HL-60/S4 treated with retinoic acid at 250 ng/mL for 4 days and 3 days (cell line): ENCODE data around the gene CCDC13.

Source experiments
- in situ Hi-C: fragments of 300-500 bp; cut with MboI; formaldehyde crosslinking; loops from 2 replicates; pipeline ENCODE4 v1.7.0; 2022; ENCODE audit warnings: low sequenced_read_pairs

The CCDC13 gene

DNA sequence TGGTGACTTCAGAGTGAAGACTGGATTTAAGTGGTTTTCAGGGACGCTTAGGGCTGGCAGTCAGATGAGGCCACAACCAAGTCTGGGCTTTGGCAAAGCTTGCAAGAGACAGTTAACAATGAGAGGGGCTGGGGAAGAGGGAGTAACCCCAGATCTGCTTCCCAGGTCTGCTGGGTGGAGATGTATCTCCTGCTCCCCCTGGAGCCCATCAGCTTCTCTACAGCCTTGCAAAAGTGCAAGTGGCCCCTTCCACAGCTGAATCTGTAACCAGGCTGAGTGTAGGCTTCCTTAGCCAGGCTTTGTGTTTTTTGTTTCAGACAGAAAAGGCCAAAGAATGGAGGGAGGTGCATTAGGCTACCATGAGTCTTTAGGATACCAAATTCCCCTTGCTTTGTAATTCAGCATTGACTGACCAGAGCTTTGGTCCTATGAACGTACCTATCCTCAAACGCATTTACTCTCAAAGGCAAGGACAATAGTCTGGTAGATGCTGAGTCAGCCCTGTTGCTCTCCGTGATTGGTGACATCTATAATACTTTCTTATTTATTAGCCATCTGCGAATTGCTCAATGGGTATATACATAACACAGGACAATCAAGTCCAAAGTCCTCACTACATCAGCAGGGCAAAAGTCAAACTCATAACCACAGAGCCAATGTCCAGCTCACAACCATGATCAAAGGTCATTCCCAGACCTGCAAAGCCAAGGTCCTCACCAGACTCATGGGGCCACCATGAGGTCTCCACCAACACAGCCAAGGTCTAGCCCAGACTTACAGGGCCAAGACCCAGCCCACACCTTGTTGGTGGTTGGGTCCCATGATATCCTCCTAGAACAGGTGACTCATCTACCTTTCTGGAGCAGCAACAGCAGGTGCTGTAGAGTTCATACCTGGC is 17.1 kb downstream of the CCDC13 start:
- in situ Hi-C loops: no loop called here

DNA sequence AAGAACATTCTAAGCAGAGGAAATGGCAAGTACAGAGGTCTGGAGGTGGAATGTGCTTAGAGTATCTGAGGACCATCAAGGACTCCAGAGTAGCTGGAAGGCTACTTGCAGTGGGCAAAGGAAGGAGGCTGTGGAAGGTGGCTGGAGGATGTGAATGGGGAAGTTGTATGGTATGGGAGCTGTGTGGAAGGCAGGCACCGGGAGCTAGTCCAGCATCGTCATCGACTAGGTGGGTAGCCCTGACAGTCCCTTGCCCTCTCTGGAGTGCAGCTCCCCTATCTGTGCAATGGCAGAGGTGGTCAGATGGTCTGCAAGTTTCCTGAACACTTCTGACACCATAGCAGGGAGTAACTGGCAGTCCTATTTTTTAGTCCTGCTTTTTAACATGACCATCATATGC is 19.3 kb downstream of the CCDC13 start:
- in situ Hi-C loops: no loop called here

DNA sequence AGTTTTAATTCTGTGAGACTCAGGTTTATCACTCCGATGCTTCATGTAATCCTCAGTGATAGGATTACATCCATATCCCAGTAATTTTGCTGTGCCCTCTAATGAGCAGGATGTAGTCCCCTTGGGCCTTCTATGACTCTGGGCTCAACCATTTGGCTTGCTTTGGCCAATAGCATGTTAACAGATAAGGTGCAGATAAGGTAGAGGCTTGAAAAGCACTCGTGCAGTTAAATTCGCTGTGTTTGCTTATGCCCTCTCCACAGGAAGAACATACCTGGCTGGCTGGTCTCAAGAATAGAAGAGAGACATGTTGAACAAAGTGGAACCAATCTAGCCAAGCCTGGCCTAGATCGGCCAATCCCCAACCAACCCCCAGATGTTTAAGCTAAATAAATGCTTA is 20.1 kb downstream of the CCDC13 start:
- in situ Hi-C loops: no loop called here

DNA sequence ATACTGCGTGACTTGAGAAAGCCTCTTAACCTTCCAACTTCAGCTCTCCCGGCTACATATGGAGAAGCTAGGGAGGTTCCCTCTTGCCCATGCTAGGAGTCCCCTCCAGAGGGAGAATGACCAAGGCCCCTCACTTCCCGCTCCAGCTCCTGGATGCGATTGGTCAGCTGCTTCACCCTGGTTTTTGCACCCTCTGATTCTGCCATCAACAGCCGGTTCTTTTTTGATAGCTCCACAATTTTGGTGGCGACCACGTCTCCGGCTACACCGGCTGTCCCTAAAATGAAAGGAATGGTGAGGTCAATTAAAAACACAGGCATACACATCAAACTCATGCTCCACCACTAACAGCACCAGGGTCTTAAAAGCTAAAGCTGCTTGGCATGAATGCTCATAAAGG is 20.6 kb downstream of the CCDC13 start:
- in situ Hi-C loops: no loop called here

DNA sequence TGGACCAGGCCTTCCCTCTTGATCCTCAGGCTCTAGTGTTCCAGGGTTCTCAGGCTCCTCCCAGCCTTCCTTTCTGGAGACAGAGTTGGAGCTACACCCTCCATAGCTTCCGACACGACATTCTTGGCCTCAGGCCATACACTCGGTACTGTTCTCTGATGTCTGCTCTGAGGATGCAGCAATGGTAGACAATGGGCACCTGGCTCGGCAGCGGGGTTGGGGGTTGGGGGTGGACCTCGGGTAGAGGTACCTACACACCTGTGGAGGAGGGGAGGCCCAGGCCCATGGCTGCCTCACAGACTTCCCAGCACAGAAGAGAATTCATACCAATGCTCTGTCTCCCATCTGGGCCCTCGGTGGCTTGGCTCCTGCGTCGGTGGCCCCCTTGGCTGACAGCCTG is 21.4 kb downstream of the CCDC13 start:
- in situ Hi-C loops: no loop called here

DNA sequence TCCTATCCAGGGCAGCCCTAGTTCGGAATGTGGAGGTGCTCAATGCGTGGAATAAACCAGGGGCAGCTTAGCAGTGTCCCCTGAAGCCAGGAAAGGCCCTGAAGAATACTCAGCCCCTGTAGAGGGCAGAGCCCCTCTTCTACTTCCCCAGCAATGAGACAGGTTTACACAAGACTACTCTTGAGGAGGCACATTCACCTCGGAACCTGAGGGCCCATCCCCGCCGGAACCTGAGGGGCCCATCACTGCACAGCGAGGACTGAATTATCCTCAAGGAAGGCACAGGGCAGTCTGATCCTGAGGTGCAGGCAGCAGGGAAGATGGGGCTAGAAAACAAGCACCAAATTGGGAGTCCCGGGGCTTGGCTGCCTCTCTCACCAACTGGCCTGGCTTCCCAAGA is 22.2 kb downstream of the CCDC13 start:
- in situ Hi-C loops: no loop called here

DNA sequence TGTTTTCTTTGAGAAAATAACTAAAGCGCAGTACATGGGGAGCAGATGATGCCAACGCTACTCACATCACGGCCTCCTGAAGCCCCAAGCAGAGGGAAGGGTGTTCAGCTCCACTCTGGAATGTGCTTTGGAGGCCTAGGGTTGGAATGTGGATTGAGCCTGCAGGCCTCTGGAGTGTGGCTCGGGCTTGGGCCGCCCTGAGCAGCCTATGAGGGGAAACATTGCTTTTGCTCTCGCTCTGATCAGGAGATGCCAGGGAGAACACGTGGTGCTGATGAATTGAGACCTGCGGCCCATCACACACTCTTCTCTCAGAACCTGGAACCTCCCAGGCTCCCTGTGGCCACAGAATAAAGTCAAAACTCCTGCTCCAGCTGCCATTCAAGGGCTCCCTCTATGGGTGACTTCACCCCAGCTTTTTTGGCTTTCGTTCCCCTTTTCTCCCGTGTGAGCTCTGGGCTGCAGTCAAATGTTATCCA is 23.3 kb downstream of the CCDC13 start:
- in situ Hi-C loops: no loop called here

DNA sequence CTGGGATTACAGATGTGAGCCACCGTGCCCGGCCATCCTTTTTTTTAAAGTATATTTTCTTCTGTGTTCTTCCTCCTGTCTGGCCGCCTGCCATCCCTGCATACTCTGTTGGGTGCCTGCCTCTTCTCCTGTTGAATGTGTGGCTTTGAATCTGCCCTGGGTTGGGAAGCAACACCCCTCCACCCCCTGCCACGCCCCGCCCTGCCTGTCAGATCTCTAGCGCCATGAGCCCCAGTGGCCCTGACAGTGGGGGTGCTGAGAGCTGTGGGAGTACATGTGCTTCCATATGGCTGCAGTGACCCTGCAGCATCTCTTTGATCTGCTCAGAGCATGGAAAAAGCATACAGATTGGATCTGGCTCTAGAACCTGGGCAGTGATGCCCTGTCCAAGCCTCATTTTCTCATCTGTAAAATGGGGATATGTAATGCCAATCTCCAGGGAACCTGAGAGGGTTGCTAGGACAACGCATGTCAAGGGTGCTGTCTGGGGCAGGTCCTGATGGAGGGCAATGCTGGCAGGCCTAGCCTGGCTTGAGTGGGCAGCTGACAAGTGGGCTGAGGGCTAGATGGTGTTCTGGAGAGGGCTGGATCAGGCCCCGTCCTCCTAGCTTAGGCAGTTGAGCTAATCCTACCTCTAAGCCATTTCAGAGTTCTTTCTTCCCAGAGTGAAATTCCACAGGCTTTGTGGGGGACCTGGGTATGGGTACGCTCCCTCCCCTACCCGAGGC is 23.9 kb downstream of the CCDC13 start:
- in situ Hi-C loops: no loop called here

DNA sequence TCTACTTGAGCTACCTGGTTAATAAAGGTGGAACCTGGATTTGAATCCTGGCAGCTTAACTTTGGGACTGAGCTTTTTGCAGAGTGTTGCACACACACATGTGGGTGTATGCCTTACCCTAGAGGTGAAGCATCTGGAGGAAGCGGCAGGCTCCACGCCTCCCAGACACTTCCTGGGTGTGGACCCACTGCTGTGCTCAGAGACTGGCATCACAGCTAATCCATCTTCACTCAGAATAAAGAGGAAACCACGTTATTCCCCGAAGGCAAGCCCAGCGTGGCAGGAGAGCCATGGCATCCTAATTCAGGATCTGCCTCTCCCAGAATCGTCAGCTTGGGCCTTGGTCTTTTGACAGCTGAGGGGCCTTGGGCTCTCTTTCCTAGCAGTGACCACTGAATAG is 25.5 kb downstream of the CCDC13 start:
- in situ Hi-C loops: no loop called here

DNA sequence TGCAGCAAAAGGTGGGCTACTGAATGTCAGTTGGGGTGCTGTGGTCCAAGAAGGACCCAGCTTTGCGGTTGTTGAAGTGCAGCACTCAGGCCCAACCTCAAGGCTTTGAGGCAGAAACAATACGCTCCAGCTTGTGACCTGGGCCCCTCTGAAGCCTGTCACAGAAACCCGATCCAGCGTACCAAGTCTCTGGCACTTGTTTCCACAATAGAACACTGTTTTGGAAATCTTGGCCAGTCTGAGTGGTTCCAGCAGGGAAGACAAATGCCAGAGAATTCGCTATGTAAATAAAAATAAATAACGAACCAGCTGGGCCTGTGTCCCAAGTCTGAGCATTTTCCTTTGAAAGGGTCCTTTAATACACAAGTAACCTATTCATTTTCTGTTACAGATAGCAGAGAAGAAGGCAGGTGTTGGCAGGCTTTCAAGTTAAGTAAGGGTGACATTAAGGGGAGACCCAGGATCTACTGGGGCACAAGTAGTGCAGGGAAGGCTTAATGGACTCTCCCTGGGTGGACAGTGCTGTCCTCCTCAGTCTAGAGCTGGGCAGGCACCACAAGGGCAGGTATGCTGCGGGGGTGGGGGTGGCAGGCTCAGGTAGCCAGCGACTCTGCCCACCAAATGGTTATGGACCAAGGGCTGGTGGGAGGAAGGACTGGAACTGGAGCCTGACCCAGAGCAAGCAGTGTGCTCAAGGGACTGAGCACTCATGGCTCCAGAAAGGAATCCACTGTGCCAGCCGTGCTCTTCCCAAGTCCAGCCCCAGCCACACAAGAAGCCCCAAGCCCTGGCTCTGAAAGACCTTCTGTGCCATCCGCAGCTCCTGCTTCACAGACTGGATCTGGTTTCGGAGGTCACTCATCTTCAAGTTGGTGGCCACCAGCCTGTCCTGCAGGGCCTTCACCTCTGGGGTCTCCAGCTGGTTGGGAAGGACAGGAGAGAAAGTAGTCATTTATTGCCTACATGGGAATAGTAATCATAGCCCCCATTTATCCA is 26.3 kb downstream of the CCDC13 start:
- in situ Hi-C loops: no loop called here

DNA sequence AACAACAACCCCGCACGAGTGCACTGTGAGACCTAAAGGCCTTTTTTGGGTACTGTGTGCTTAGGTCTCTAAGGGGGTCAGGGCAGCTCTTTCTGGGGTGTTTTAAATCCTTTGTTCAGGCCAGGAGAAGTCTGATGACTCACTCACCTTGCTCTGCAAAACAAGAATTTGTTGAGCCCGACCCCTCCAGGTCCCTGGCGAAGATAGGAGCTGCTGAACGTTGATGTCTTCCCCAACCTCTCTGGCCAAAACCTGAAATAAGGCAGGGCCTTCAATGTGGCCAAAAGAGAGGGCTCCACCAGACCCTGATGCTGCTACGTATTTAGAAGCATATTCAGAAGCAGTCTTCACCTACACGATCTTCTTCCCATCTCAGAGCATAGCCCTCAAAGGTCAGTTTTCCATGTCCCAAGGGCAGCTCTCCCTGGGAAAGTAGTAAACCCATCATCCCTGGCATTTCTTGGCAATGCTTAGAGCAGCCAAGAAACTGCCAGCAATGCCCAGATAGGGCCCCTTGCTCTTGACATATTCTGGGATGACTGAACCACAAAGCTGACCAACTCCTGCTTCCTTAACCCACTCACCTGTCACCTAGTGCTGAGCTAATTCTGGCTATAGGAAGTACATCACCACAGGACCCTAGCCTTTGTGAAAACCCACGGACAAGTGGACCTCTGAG is 27.1 kb downstream of the CCDC13 start:
- in situ Hi-C loops: no loop called here

DNA sequence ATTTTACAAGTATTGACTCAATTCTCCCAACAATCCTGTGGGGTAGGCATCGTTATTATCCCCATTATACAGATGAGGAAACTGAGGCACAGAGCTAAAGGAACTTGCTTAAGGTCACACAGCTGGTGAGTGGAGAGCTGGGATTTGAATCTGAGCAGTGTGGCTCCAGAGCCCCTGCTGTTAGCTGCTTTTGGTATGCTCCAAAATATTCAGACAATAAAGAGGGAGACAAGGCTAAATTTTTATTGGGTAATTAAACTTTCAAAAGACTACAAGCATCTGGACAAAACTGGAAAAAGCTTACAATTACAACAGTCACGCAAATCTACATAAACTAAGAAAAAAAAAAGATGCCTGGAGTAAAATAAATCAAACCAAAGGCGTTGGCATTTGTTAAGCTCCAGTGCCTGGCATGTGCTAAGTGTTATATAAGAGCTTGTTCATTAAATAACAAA is 27.7 kb downstream of the CCDC13 start:
- in situ Hi-C loops: no loop called here

DNA sequence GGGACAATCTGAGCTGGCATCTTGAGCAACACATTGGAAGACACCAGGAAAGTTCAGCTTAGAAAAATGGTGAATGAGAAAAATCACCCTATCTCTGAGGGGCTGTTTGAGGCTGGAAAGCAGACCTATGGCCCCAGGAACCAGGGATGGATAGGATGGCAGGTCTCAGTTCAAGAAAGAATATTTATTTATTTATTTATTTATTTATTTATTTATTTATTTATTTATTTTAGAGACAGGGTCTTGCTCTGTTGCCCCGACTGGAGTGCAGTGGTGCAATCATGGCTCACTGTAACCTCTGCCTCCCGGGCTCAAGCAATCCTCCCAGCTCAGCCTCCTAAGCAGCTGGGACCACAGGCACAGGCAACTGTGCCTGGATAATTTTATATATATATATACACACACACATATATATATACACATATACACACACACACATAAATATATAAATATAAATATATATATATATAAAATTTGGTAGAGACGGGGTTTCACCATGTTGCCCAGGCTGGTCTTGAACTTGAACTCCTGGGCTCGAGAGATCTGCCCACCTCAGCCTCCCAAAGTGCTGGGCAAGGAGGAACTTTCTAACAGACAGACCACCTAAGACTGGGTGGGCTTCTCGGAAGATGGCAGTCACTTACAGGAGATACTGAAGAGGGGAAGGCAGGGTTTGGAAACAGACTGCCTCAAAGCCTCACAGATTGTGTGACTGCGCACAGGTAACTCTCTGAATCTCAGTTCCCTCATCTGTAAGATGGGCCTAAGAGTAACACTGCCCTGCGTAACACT is 29.7 kb downstream of the CCDC13 start:
- in situ Hi-C loops: no loop called here

DNA sequence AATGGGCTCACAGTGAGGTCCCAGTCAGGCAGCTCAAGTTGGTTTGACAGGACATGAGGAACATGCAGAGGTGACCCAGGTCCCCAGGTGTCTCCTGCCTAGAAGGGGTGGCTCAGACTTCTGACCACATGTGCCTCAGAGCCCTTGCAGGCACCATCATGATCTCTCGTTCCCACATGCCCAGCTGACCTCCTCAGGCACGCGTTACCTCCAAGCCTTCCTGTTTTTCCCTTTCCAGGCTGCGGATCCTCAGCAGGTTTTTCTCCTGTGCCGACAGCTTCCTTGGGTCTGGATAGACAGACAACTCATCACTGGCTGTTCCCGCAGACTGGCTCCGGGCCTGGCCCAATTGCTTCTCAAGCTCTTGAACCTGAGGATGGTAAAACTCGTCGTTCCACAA is 30.4 kb downstream of the CCDC13 start:
- in situ Hi-C loops: no loop called here

DNA sequence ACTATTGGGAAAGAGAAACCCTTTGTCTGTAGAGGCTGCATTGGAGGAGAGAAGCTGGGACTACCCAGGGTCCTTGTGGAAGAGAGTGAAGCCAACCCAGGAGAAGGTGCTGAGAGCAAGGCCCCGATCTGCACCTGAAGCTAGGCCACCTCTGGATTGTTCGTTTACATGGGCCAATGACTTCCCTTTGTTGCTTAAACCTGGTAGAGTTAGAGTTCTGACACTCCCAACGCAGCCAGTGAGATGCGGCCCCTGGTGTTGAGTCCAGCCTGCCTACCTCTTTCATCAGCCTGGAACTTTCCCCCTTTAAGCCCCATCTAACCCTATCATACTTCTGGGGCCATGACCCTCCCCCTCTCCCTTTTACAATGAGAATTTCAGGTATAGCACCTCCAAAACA is 30.8 kb downstream of the CCDC13 start:
- in situ Hi-C loops: no loop called here

DNA sequence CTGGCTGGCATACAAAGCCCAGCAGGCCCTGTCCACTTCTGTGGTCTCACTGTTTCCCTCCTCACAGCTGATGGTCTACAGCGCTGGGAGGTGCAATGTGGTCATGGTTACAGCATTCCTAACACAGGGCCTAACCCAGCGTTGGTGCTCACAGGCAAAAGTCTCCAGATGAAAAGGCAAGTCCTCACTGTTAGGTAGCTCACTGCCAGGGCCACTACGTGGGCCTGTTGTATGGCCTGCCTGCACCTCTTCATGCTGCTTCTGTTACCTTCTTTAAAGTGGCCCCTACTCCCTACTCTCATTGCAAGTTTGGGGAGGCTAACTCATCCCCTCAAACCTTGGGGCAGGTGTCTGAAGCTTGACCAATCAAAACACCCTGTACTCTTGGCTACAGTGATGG is 31.3 kb downstream of the CCDC13 start:
- in situ Hi-C loops: no loop called here

DNA sequence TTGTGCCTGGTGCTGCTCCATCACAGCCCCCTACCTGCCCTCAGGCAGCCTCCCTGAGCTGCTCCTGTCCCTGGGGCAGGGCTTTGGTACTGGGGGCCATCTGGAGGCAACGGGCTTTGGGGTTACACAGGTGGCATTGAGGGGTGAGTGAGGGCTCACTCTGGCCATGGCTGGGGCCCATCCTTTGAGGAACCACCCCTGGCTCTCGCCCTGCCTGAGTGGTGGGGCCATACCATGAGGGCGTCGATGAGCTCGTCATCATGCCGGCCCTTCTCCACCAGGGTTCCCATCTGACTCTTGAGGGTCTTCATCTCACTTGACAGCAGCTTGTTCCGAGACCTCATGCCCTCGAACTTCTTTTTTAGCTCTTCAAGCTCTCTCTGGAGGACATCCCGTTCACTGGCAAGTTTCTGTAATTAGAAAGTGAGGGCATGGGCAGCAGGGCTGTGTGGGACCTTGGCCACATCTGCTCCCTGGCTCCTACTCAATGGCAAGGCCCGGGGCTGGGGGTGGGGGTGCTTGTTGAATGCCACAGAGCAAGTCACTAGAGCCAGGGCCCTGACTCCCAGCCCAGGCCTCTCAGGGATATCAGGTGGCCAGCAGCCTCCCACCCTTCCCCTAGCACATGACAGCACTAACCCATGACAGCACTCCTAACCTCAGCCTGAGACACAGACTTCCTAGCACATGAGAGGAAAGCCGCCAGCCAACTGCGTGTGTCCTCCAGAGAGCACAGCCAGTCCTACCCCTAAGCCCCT is 33.5 kb downstream of the CCDC13 start:
- in situ Hi-C loops: no loop called here

DNA sequence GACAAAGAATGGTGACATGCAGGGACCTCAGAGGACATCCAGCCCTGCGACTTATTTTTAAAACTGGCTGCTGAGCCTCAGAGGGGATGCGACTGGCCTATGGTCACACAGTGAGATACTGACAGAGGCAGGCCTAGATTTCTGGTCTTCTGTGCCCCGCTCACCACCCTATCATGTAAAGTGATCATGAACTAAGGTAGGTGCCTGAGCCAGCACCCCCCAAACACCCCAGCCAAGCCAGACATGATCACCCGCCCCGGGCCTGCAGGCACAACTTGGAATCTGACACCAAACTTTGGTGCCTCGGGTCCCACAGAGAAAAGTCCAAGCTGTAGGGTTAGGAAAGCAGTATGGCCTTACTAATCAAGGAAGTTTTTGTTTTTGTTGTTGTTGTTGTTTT is 36.5 kb downstream of the CCDC13 start:
- in situ Hi-C loops: no loop called here

DNA sequence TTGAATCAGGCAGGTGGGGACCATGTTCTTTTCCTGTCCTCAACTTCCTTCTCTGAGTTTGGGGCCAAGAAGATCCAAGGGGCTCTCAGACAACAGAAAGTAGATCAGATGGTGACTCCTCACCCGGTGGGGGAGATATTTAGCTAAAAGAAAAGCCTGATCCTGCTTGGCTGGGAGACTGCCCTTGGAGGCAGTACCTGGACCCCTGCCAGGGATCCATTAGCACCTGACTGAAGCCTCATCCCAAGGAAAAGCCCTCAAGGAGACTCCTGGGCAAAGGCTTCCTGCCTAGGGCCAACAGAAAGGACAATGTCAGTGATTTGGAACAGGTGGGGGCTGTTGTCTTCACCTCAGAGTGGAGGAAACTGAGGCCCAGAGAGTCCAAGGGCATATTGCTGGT is 37.0 kb downstream of the CCDC13 start:
- in situ Hi-C loops: no loop called here
